HG03108 (cell line): ENCODE results near the gene KRTAP19-1.

ENCODE experiments used
- ATAC-seq: cut with Tn5 transposase; IDR thresholded peaks from one replicate; pipeline ENCODE4 v1.9.1; 2021; ENCODE audit warnings: moderate library complexity; ENCODE audit not compliant: unreplicated experiment

The KRTAP19-1 gene

GRCh38 chr21:30430170-30430655 lies 50.0 kb downstream of the KRTAP19-1 start, which contains the start of gene KRTAP13-4:
Gene KRTAP13-4, plus strand, starts transcription at chr21:30430220. Its CDS starts 56 bp downstream, at chr21:30430276.
- no peak for ATAC-seq
